Heart right ventricle (tissue), 16 donors: ENCODE data around the gene C13orf46. TPM values are rescaled to one million over a fixed set of nuclear protein-coding genes. Genes with fewer than 3 reads are reported as not detected.
"Not testable (repeated sequence)": the region's sequence is repeated elsewhere in the genome, so short reads cannot be mapped to it uniquely, and the experiment has no call there.

Experiments
- ATAC-seq, 8 donors: fragments of 200-7000 bp; cut with Tn5 transposase; one replicate each; pipeline ENCODE4 v1.9.1; 2020; ENCODE audit warnings: mild to moderate bottlenecking in 8 of 8, moderate library complexity in 8 of 8, moderate number of reproducible peaks in 1 of 8
- DNase-seq, 2 donors: peaks; one replicate each; pipeline ENCODE4 v3.0.0-alpha.2; 2020
- H3K27ac ChIP-seq, 10 donors: fragments of 200-600 bp; sonication (generic) in 2 of 10; one replicate each; pipeline versions ENCODE4 v1.5.0 to v1.8.0; 2020 to 2022; ENCODE audit warnings: mild to moderate bottlenecking in 3 of 10
- H3K27me3 ChIP-seq, 7 donors: fragments of 200-600 bp; one replicate each; pipeline ENCODE4 v1.8.0; 2021 to 2022; ENCODE audit warnings: mild to moderate bottlenecking in 2 of 7
- H3K36me3 ChIP-seq, 9 donors: fragments of 200-600 bp; sonication (generic) in 1 of 9; one replicate each; pipeline versions ENCODE4 v1.5.0 to v1.8.0; 2020 to 2022; ENCODE audit warnings: mild to moderate bottlenecking in 2 of 9
- H3K4me1 ChIP-seq, 9 donors: fragments of 200-600 bp; sonication (generic) in 1 of 9; one replicate each; pipeline versions ENCODE4 v1.5.0 to v1.8.0; 2020 to 2022; ENCODE audit warnings: mild to moderate bottlenecking in 4 of 9
- H3K4me3 ChIP-seq, 10 donors: fragments of 200-600 bp; sonication (generic) in 2 of 10; one replicate each; pipeline versions ENCODE4 v1.5.0 to v1.8.0; 2020 to 2022; ENCODE audit warnings: mild to moderate bottlenecking in 7 of 10, moderate library complexity in 2 of 10
- H3K9me3 ChIP-seq, 11 donors: fragments of 200-600 bp in 10 of 11; sonication (generic) in 2 of 11; one replicate each; pipeline versions ENCODE4 v1.5.0 to v1.8.0; 2013 to 2022; ENCODE audit warnings: mild to moderate bottlenecking in 2 of 11, control low read depth in 1 of 11, moderate library complexity in 1 of 11
- CTCF ChIP-seq, 9 donors: fragments of 200-600 bp; sonication (generic) in 2 of 9; IDR thresholded peaks; one replicate each; pipeline versions ENCODE4 v1.5.0 to v1.8.0; 2021 to 2022; ENCODE audit warnings: antibody characterized with exemption in 9 of 9, mild to moderate bottlenecking in 5 of 9, moderate library complexity in 1 of 9
- WGBS, 2 donors: extraction: QIAGEN DNeasy Blood & Tissue Kit; methylation state at CpG; one replicate each; pipeline ENCODE4 v1.1.7; 2013; ENCODE audit warnings: inconsistent platforms in 1 of 2; 5-methylcytosine and 5-hydroxymethylcytosine counted together
- intact Hi-C, 10 donors: fragments of 100-400 bp; cut with DNase I; formaldehyde crosslinking; loops; one replicate each; pipeline versions ENCODE4 v1.11.1 to v1.14.2; 2022
- polyA plus RNA-seq, 2 donors: library from polyadenylated mRNA; stranded (reverse); fragments of 200-250 nt; gene quantifications; one replicate each; pipeline ENCODE4 v1.2.3, GENCODE V29; 2013
- total RNA-seq, 10 donors: library from RNA; stranded (reverse); fragmentation: NEBNext Ultra II Directional in 3 of 10; extraction: Animal tissue kit (Norgen Biotek cat#: 25700) in 3 of 10; gene quantifications; one replicate each; pipeline versions ENCODE4 v1.2.1 to v1.2.4, GENCODE V29; 2021 to 2023
- donor health status: Arrhythmogenic right ventricular cardiomyopathy.
- donor health status: ischemic (EF 13 %, LVEDD 7.1; RV severe dilation, severe dysfunction).
- donor health status: healthy with polysubstance abuse.
- donor health status: DM: no; HTN: yes; CAD: no.
- donor health status: DM: no; HTN: no; CAD: no.
- donor health status: ischemic (EF 25% LVEDD 6.9; RV normal size, moderate dysfunction).
- donor health status: ischemic (EF 25% LVEDD 5.7; RV mildly dilated, moderate dysfunction).
- donor health status: healthy.
- donor health status: DM: yes; HTN: yes; CAD: no.
- donor health status: Ischemic cardiomyopathy.
- donor health status: ischemic (EF 35%, LVEDD 5.7; RV mildly dilated, moderate dysfunction).
- donor health status: nonischemic (EF 11% LVEDD 7.7; RV severe dilation, severe dysfunction).
- donor health status: DM: yes; HTN: yes; CAD: no.
- donor health status: PGD.
- donor health status: ischemic (EF 29% LVEDD 5.4; RV normal size, mild dysfunction).
- donor health status: nonischemic (EF 23%, LVEDD 6.1; RV moderate dilation, normal function).

The C13orf46 gene
- total and polyA plus RNA-seq, 12 donors, result 0.09 to 0.80 (median 0.23) TPM

DNA sequence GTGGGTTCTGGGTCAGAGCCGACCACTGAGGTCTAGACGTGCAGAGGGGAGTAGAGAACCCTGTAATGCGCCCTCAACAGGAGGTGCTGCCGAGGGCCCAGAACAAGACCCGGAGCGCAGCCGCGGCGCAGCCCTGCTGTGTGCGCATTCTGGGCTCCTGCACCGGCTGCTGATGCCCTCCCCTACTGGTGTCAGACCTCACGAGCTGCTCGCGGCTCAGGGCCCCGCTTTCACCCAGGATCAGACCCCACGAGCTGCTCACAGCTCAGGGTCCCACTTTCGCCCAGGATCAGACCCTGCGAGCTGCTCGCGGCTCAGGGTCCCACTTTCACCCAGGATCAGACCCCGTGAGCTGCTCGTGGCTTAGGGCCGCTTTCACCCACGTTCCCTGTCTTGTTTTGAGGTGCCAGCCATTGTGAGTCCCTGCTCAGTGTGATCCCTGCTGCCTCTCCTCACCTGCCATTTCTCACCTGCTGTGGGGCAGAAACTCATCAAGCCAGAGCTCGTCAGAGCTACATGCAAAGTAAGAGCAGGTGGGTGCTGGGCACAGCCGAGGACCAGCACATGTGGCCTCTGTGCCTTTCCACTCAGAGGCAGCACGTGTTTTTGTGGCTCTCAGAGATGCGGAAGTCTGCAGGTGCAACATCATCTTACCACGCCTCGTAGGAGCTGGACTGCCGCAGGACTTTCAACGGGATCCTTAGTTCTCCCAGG lies 47.0 kb upstream of the C13orf46 start:
- H3K27me3 ChIP-seq, result no peaks in the 10 kb centered on the region
- 95 to 97% methylated on average over 32 of the region's 32 CpGs for WGBS, 2 donors
- ATAC-seq, result no peak
- no peak overlapping the region for H3K4me3 ChIP-seq
- DNase-seq, result peak in 1 of 2 donors; percentile 10
- intact Hi-C loops, result no loop called here
- H3K36me3 ChIP-seq, result peaks cover 0 to 89% (median 9%) of the 10 kb centered on the region in 9 donors
- no peak overlapping the region for H3K27ac ChIP-seq
- no peak for TF ChIP-seq CTCF (IDR thresholded peaks at IDR 0.05)
- peaks cover 0 to 11% (median 6%) of the 10 kb centered on the region in 9 donors for H3K4me1 ChIP-seq
- H3K9me3 ChIP-seq, result no peaks in the 10 kb centered on the region

GRCh38 chr13:114020134-114020533 lies 46.3 kb upstream of the C13orf46 start:
- H3K4me3 ChIP-seq, H3K4me1 ChIP-seq, H3K27ac ChIP-seq, DNase-seq, ATAC-seq, H3K9me3 ChIP-seq, H3K27me3 ChIP-seq, intact Hi-C loops: not testable (repeated sequence)
- WGBS, 2 donors, result 96 to 98% methylated on average over 12 to 13 of the region's 14 CpGs
- peaks cover 0 to 92% (median 9%) of the 10 kb centered on the region in 9 donors for H3K36me3 ChIP-seq

DNA sequence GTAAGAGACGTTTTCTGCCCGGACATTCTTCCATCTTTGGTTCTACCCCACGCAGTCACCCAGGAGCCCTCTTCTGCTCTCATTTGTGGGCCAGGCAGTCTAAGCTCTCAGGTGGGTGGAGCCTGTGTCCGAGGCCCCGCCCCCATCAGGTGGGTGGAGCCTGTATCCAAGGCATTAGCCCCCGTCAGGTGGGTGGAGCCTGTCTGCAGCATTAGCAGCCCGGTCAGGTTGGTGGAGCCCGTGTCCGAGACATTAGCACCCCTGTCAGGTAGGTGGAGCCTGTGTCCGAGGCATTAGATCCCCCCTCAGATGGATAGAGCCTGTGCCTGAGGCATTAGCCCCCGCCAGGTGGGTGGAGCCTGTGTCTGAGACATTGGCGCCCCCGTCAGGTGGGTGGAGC lies 45.5 kb upstream of the C13orf46 start:
- 90 to 92% methylated on average over 13 of the region's 13 CpGs for WGBS, 2 donors

GRCh38 chr13:114018461-114019055 lies 44.7 kb upstream of the C13orf46 start:
- intact Hi-C loops, result no loop called here
- no peak for ATAC-seq
- H3K27ac ChIP-seq, result no peak overlapping the region
- H3K4me1 ChIP-seq, result peaks cover 0 to 8% (median 0%) of the 10 kb centered on the region in 9 donors
- H3K9me3 ChIP-seq, result no peaks in the 10 kb centered on the region
- H3K27me3 ChIP-seq, result no peaks in the 10 kb centered on the region
- no peak overlapping the region for H3K4me3 ChIP-seq
- peak in 1 of 2 donors; percentile 7 for DNase-seq
- 89 to 92% methylated on average over 20 of the region's 20 CpGs for WGBS, 2 donors
- peaks cover 0 to 90% (median 19%) of the 10 kb centered on the region in 9 donors for H3K36me3 ChIP-seq
- TF ChIP-seq CTCF (IDR thresholded peaks at IDR 0.05), result no peak

More for the DNA sequence above, 45.5 kb upstream of the C13orf46 start:
- H3K36me3 ChIP-seq, result peaks cover 0 to 93% (median 15%) of the 10 kb centered on the region in 9 donors
- intact Hi-C loops, result no loop called here
- no peak overlapping the region for H3K4me3 ChIP-seq
- DNase-seq (no peak), ATAC-seq (no peak)
- no peaks in the 10 kb centered on the region for H3K27me3 ChIP-seq
- H3K9me3 ChIP-seq, result no peaks in the 10 kb centered on the region
- TF ChIP-seq CTCF (IDR thresholded peaks at IDR 0.05), result no peak
- peaks cover 0 to 8% (median 0%) of the 10 kb centered on the region in 9 donors for H3K4me1 ChIP-seq
- H3K27ac ChIP-seq, result no peak overlapping the region

DNA sequence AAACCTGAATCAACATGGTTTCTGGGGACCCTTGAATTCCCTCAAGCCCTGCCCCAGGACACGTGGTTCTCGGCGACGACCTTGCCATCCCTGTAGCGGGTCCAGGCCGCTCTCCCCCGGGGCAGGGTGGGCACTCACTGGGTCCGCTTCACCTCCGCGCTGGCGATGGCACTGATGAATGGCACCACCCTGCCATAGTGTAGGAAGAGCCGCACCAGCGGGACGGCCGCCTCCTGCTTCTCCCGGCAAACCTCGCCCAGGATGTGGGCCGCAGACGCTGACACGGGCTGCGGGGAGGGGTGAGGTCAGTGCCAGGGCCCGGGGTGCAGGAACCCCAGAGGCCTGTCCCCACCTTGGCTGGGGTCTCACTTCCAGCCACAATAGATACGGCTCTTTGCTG lies 44.1 kb upstream of the C13orf46 start:
- Histone ChIP-seq H3K4me1 (peaks cover 0 to 8% (median 0%) of the 10 kb centered on the region in 9 donors), H3K9me3 (no peaks in the 10 kb centered on the region), H3K27me3 (no peaks in the 10 kb centered on the region), H3K36me3 (peaks cover 0 to 88% (median 19%) of the 10 kb centered on the region in 9 donors), H3K4me3 (no peak overlapping the region), H3K27ac (no peak overlapping the region)
- no peak for ATAC-seq
- 93 to 96% methylated on average over 23 of the region's 23 CpGs for WGBS, 2 donors
- intact Hi-C loops, result no loop called here
- DNase-seq, result peak in 1 of 2 donors; percentile 15
- TF ChIP-seq CTCF (IDR thresholded peaks at IDR 0.05), result no peak
